H1 (cell line): ENCODE measurements around the gene NTN1. TPM values are rescaled to one million over a fixed set of nuclear protein-coding genes. Genes with fewer than 3 reads are reported as not detected.

Experiments
- CHD7 ChIP-seq: fragments of 300-600 bp; sonication (generic); IDR thresholded peaks from 2 replicates; pipeline ENCODE4 v1.7.1; 2012; ENCODE audit warnings: low read length, moderate library complexity, mild to moderate bottlenecking, inconsistent platforms; ENCODE audit not compliant: insufficient replicate concordance
- EZH2 ChIP-seq: fragments of 200-600 bp; sonication (generic); IDR thresholded peaks from 2 replicates; pipeline ENCODE4 v1.7.1; 2012; ENCODE audit warnings: low read depth, mild to moderate bottlenecking, moderate library complexity, low read length, inconsistent platforms; ENCODE audit not compliant: severe bottlenecking
- FOSL1 ChIP-seq: IDR thresholded peaks from 2 replicates; pipeline ENCODE4 v1.6.1; 2011; ENCODE audit warnings: mild to moderate bottlenecking, low read depth, low read length, moderate library complexity; ENCODE audit not compliant: insufficient read depth
- HDAC2 ChIP-seq, 2 experiments: fragments of 300-600 bp in 1 of 2; sonication (generic) in 1 of 2; IDR thresholded peaks; 2 replicates each; pipeline ENCODE4 v1.6.1; 2011 to 2012; ENCODE audit warnings: low read depth in 2 of 2, low read length in 2 of 2, mild to moderate bottlenecking in 2 of 2, moderate library complexity in 2 of 2, borderline replicate concordance in 1 of 2, inconsistent platforms in 1 of 2
- JUN ChIP-seq: IDR thresholded peaks from 2 replicates; pipeline ENCODE4 v1.6.1; 2011; ENCODE audit warnings: low read depth, mild to moderate bottlenecking, improper control_type of control experiment, low read length
- POLR2AphosphoS5 ChIP-seq: IDR thresholded peaks from 2 replicates; pipeline ENCODE4 v1.6.1; 2011; ENCODE audit warnings: low read depth, low read length
- SP4 ChIP-seq: IDR thresholded peaks from 2 replicates; pipeline ENCODE4 v1.6.1; 2012; ENCODE audit warnings: low read length, inconsistent platforms
- TEAD4 ChIP-seq: IDR thresholded peaks from 2 replicates; pipeline ENCODE4 v1.6.1; 2012; ENCODE audit warnings: low read depth, low read length, inconsistent platforms, mixed read lengths
- polyA plus RNA-seq, 7 experiments: library from polyadenylated mRNA; depleted of rRNA in 3 of 7; stranded (reverse) in 5 of 7; unstranded in 2 of 7; fragments of >200 nt in 5 of 7; fragments of 200-250 nt in 2 of 7; gene quantifications; 1 replicate in 5 of 7; 2 replicates in 1 of 7; 4 replicates in 1 of 7; pipeline versions ENCODE4 v1.2.1 to v1.2.3, GENCODE V29; 2011 to 2013; ENCODE audit warnings: missing spikeins in 2 of 7, mixed read lengths in 2 of 7
- total RNA-seq: library from RNA; stranded (reverse); fragmentation: NEBNext Ultra II Directional; extraction: Animal tissue kit (Norgen Biotek cat#: 25700); gene quantifications from 2 replicates; pipeline ENCODE4 v1.2.1, GENCODE V29; 2021

NTN1 gene
- total and polyA plus RNA-seq, 2 of the 8 experiments (the other 6 are each of a cell fraction or from before 2014, with no cell fraction given) = 2.0 to 2.3 TPM

GRCh38 chr17:8995711-8996110 is 25.6 kb upstream of the NTN1 start (continued):
- TF ChIP-seq CHD7 (no peak), HDAC2 (IDR thresholded peaks at IDR 0.05; ENCODE audit: borderline replicate concordance in 1 of 2, low read depth in 2 of 2, low read length in 2 of 2) (no peak), FOSL1 (no peak), TEAD4 (peak; percentile 98), EZH2 (no peak), SP4 (no peak), JUN (no peak), POLR2AphosphoS5 (no peak)
